Brain microvascular endothelial cell (primary cell): ENCODE measurements around the gene ZNF502.
"Not testable (repeated sequence)": the region's sequence is repeated elsewhere in the genome, so short reads cannot be mapped to it uniquely, and the experiment has no call there.

ENCODE experiments used
- DNase-seq: peaks from one replicate; pipeline ENCODE4 v3.0.0-alpha.2; 2020
- H3K27ac ChIP-seq: fragments of 250-450 bp; sonication (Bioruptor Pico); 2 replicates; pipeline ENCODE4 v1.5.1; 2020; ENCODE audit warnings: mild to moderate bottlenecking, moderate library complexity
- H3K27me3 ChIP-seq: fragments of 250-450 bp; sonication (Bioruptor Pico); replicated peaks from 2 replicates; pipeline ENCODE4 v1.5.1; 2020; ENCODE audit warnings: mild to moderate bottlenecking
- H3K36me3 ChIP-seq: fragments of 250-450 bp; sonication (Bioruptor Pico); replicated peaks from 2 replicates; pipeline ENCODE4 v1.5.1; 2020; ENCODE audit warnings: mild to moderate bottlenecking
- H3K4me3 ChIP-seq: 2 replicates; pipeline ENCODE4 v1.5.1; 2011; ENCODE audit warnings: low read depth, mild to moderate bottlenecking, control low read depth, low read length, moderate library complexity
- in situ Hi-C: cut with HindIII; loops from 2 replicates; pipeline ENCODE4 v1.10.0; 2017; ENCODE audit warnings: low sequenced_read_pairs, low pct_ligation_motif_present
- TF ChIP-seq, protein P1 (sequence below): IDR thresholded peaks from 2 replicates; pipeline ENCODE4 v1.5.1; 2011; ENCODE audit warnings: low read depth, mild to moderate bottlenecking, moderate library complexity, low read length, control low read depth, inconsistent platforms; ENCODE audit errors: missing control alignments

The ZNF502 gene

DNA sequence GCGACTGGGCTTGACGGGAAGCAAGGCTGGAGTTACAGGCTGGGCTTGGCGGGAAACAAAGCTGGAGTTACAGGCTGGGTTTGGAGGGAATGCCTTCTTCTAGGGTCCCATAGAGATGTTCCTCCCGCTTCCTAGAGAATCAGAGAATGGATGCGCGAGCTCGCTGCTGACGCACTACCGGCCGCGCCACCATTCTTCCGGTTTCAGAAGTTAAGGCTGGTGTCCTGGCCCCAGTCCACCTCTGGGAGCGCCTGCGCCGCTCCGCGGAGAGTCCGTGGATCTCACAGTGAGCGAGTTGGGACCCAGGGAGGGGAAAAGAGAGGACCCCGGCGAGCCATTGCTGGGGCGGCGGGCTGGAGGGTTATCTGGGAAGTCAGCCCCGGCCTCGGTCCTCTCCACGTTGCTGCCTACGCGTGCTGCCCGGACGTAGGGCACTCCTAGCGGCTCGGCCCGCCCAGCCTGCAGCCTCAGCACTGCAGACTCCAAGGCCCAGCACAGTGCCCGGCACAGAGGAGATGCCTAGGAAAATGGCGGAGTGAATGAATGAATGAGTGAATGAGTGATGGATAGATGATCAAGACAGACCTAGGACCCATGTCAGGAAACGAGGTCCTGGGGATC, at the start of gene ZNF502:
TSS of gene ZNF502 (plus strand) at position 206 of the 621 bp plus-strand sequence. CDS start 7,602 bp downstream, outside the sequence.
- Histone ChIP-seq H3K4me3 (peak within 1 kb of the TSS; percentile 93), H3K27ac (peak within 1 kb of the TSS; percentile 52), H3K36me3 (peaks cover 2% of the 10 kb centered on the region), H3K27me3 (no peaks in the 10 kb centered on the region)
- TF ChIP-seq, protein P1, sequence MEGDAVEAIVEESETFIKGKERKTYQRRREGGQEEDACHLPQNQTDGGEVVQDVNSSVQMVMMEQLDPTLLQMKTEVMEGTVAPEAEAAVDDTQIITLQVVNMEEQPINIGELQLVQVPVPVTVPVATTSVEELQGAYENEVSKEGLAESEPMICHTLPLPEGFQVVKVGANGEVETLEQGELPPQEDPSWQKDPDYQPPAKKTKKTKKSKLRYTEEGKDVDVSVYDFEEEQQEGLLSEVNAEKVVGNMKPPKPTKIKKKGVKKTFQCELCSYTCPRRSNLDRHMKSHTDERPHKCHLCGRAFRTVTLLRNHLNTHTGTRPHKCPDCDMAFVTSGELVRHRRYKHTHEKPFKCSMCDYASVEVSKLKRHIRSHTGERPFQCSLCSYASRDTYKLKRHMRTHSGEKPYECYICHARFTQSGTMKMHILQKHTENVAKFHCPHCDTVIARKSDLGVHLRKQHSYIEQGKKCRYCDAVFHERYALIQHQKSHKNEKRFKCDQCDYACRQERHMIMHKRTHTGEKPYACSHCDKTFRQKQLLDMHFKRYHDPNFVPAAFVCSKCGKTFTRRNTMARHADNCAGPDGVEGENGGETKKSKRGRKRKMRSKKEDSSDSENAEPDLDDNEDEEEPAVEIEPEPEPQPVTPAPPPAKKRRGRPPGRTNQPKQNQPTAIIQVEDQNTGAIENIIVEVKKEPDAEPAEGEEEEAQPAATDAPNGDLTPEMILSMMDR: peak; percentile 65
- DNase-seq: peak; percentile 86
- in situ Hi-C loops: no loop called here

DNA sequence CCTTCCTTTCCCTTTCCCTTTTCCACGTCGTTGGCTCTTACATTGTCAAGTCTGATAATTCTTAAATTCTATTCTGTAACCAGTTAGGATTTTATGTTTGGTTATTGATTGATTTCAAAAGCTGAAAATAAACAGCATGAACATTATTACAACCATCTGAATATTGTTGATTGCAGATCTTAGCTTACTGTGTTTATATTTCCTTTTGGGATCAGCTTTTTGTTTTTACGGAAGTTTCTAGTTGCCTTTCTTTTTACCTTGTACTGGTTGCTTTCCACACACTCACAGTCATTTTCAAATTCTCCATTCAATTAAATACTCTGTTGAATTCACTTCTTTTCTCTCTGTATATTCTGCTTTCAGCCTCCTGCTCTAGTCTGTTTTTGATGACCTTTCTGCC, 47.3 kb upstream of the ZNF502 start:
- in situ Hi-C loops: no loop called here

GRCh38 chr3:44666346-44666745, 46.1 kb upstream of the ZNF502 start:
- TF ChIP-seq, protein P1: no peak
- H3K27me3 ChIP-seq: no peaks in the 10 kb centered on the region
- in situ Hi-C loops: no loop called here
- no peak for DNase-seq
- H3K27ac ChIP-seq: no peak overlapping the region
- H3K36me3 ChIP-seq: peaks cover 7% of the 10 kb centered on the region
- no peak overlapping the region for H3K4me3 ChIP-seq

More for the DNA sequence above, 47.3 kb upstream of the ZNF502 start:
- Histone ChIP-seq H3K27me3 (no peaks in the 10 kb centered on the region), H3K27ac (no peak overlapping the region), H3K4me3 (no peak overlapping the region), H3K36me3 (peaks cover 19% of the 10 kb centered on the region)
- TF ChIP-seq, protein P1: no peak
- DNase-seq: no peak

- in situ Hi-C loops: no loop called here
- Histone ChIP-seq H3K4me3 (no peak overlapping the region), H3K27me3 (no peaks in the 10 kb centered on the region), H3K27ac (no peak overlapping the region), H3K36me3 (no peaks in the 10 kb centered on the region)
- TF ChIP-seq, protein P1: no peak
- DNase-seq: no peak
Observed at GRCh38 chr3:44669760-44670159, 42.7 kb upstream of the ZNF502 start.

DNA sequence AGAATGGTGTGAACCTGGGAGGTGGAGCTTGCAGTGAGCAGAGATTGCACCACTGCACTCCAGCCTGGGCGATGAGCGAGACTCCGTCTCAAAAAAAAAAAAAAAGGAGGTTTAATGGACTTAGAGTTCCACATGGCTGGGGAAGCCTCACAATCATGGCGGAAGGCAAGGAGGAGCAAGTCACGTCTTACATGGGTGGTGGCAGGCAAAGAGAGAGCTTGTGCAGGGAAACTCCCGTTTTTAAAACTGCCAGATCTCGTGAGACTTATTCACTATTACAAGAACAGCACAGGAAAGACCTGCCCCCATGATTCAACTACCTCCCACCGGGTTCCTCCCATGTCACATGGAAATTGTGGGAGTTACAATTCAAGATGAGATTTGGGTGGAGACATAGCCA, 39.0 kb upstream of the ZNF502 start:
- DNase-seq, H3K27me3 ChIP-seq, H3K36me3 ChIP-seq, H3K4me3 ChIP-seq, H3K27ac ChIP-seq, in situ Hi-C loops: not testable (repeated sequence)

- H3K36me3 ChIP-seq: no peaks in the 10 kb centered on the region
- TF ChIP-seq, protein P1: no peak
- no peak overlapping the region for H3K27ac ChIP-seq
- DNase-seq: no peak
- no peaks in the 10 kb centered on the region for H3K27me3 ChIP-seq
- in situ Hi-C loops: no loop called here
- H3K4me3 ChIP-seq: no peak overlapping the region
Observed at GRCh38 chr3:44674211-44674610, 38.2 kb upstream of the ZNF502 start.
